Measurements from ENCODE around the gene SLC26A11.

DNA sequence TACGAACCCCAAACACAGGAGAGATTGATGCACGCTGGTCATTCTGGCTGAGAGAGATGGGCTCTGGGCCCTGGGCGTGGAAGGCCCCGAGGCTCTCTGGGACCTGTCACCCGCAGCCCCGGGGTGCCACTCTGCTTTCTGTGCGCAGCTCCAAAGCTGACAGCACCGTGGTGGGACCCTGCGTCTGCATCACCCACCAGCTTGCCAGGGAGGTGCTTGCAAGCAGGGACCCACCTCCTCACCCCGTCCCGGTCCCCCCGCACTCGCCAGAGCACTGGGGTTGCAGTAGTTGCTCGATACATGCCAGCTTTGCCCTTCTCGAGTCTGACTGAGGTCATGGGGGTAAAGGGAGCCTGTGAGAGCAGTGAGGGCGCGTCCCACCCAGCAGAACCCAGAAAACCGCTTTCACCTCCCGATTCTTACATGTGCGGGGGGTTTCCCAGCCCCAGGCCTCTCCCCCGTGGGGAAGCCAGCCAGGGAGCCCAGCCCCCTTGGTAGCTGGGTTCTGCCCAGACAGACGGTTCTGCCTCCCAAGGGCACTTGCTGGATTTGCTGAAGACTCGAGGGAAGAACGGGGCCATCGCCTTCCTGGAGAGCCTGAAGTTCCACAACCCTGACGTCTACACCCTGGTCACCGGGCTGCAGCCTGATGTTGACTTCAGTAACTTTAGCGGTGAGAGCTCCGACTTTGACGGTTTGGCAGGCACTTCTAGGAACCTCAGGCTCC lies 37.9 kb upstream of the SLC26A11 start:
- TF ChIP-seq, protein P1, sequence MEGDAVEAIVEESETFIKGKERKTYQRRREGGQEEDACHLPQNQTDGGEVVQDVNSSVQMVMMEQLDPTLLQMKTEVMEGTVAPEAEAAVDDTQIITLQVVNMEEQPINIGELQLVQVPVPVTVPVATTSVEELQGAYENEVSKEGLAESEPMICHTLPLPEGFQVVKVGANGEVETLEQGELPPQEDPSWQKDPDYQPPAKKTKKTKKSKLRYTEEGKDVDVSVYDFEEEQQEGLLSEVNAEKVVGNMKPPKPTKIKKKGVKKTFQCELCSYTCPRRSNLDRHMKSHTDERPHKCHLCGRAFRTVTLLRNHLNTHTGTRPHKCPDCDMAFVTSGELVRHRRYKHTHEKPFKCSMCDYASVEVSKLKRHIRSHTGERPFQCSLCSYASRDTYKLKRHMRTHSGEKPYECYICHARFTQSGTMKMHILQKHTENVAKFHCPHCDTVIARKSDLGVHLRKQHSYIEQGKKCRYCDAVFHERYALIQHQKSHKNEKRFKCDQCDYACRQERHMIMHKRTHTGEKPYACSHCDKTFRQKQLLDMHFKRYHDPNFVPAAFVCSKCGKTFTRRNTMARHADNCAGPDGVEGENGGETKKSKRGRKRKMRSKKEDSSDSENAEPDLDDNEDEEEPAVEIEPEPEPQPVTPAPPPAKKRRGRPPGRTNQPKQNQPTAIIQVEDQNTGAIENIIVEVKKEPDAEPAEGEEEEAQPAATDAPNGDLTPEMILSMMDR (IDR thresholded peaks at IDR 0.05), result no peak
- no peak for TF ChIP-seq ZFX (IDR thresholded peaks at IDR 0.05; ENCODE audit: borderline replicate concordance)

Data from 22Rv1 (cell line).